ENCODE data around the gene HBP1.

DNA sequence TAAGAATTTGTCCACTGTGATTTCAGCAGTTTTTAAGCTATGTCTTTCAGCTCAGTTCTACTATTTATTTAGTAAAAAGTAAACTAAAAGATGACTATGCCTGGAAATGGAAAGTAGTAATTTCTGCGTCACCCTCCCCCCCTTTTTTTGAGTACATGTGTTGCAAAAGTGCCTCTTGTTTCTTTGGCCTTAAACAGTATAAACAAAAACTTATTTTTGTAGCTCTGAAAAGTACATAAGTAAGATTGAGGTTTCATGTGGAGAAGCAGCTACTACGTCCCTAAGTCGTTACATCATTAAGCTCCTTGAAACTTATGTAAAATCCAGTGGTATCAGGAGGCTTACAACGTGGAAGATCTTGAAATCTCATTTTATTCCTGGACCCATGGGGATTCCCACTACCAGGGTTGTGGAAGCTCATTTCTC lies 46.3 kb upstream of the HBP1 start:
- TF ChIP-seq, protein P1, sequence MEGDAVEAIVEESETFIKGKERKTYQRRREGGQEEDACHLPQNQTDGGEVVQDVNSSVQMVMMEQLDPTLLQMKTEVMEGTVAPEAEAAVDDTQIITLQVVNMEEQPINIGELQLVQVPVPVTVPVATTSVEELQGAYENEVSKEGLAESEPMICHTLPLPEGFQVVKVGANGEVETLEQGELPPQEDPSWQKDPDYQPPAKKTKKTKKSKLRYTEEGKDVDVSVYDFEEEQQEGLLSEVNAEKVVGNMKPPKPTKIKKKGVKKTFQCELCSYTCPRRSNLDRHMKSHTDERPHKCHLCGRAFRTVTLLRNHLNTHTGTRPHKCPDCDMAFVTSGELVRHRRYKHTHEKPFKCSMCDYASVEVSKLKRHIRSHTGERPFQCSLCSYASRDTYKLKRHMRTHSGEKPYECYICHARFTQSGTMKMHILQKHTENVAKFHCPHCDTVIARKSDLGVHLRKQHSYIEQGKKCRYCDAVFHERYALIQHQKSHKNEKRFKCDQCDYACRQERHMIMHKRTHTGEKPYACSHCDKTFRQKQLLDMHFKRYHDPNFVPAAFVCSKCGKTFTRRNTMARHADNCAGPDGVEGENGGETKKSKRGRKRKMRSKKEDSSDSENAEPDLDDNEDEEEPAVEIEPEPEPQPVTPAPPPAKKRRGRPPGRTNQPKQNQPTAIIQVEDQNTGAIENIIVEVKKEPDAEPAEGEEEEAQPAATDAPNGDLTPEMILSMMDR (IDR thresholded peaks at IDR 0.05 in 8 of 11, conservative IDR thresholded peaks at IDR 0.05 in 3 of 11) = no peak
- no peak for TF ChIP-seq POLR2A (IDR thresholded peaks at IDR 0.05)
- no peak for TF ChIP-seq POLR2AphosphoS5 (IDR thresholded peaks at IDR 0.05)

All from spleen (tissue), 7 donors.